BJ (cell line): ENCODE results near the gene DMD. TPM values are rescaled to one million over a fixed set of nuclear protein-coding genes. Genes with fewer than 3 reads are reported as not detected.

Source experiments
- CTCF ChIA-PET: fragments of 350-600 bp; formaldehyde crosslinking; extraction: SDS; loops from one replicate; lab custom pipeline; 2021; ENCODE audit warnings: antibody characterized with exemption, inconsistent platforms; lab: Yijun Ruan, JAX
- POLR2A ChIA-PET: fragments of 300-600 bp; sonication (Branson Sonifier 250); formaldehyde crosslinking; extraction: SDS; loops from one replicate; lab custom pipeline; 2021; ENCODE audit warnings: antibody characterized with exemption; lab: Charles Lee
- DNase-seq: peaks from one replicate; pipeline ENCODE4 v3.0.0-alpha.2; 2011; ENCODE audit warnings: low read depth
- H3K27me3 ChIP-seq: 2 replicates; pipeline ENCODE4 v1.6.0; 2011; ENCODE audit warnings: low read length; ENCODE audit not compliant: control insufficient read depth, insufficient read depth
- H3K36me3 ChIP-seq: 2 replicates; pipeline ENCODE4 v1.5.1; 2011; ENCODE audit warnings: low read length; ENCODE audit not compliant: control insufficient read depth, insufficient read depth
- H3K4me3 ChIP-seq: 2 replicates; pipeline ENCODE4 v1.5.1; 2011; ENCODE audit warnings: low read depth, mild to moderate bottlenecking, control low read depth, low read length
- CTCF ChIP-seq: IDR thresholded peaks from 2 replicates; pipeline ENCODE4 v1.5.1; 2011; ENCODE audit warnings: low read depth, mild to moderate bottlenecking, control low read depth, inconsistent platforms, low read length, moderate library complexity; ENCODE audit not compliant: insufficient read depth
- polyA plus RNA-seq: library from polyadenylated mRNA; depleted of rRNA; stranded (reverse); fragments of >200 nt; gene quantifications from 2 replicates; pipeline ENCODE4 v1.2.3, GENCODE V29; 2011

Gene DMD
- polyA plus RNA-seq, 1 experiment, result 12.5 TPM

- CTCF ChIA-PET, result no interaction called here
- Histone ChIP-seq H3K27me3 (no peaks in the 10 kb centered on the region), H3K4me3 (no peak overlapping the region), H3K36me3 (no peaks in the 10 kb centered on the region)
- DNase-seq, result no peak
- TF ChIP-seq CTCF, result no peak
- POLR2A ChIA-PET, result no interaction called here
These were observed 1184.6 kb downstream of the DMD start for GRCh38 chrX:32026772-32027171.

GRCh38 chrX:32024072-32024471 is 1187.3 kb downstream of the DMD start:
- no peaks in the 10 kb centered on the region for H3K27me3 ChIP-seq
- no peak for TF ChIP-seq CTCF
- DNase-seq, result no peak
- ChIA-PET POLR2A (no interaction called here), CTCF (no interaction called here)
- no peaks in the 10 kb centered on the region for H3K36me3 ChIP-seq
- H3K4me3 ChIP-seq, result no peak overlapping the region

- Histone ChIP-seq H3K27me3 (no peaks in the 10 kb centered on the region), H3K4me3 (no peak overlapping the region), H3K36me3 (no peaks in the 10 kb centered on the region)
- ChIA-PET POLR2A (no interaction called here), CTCF (no interaction called here)
- no peak for DNase-seq
- TF ChIP-seq CTCF, result no peak
These were observed 1195.2 kb downstream of the DMD start for GRCh38 chrX:32016195-32016594.

- TF ChIP-seq CTCF, result no peak
- Histone ChIP-seq H3K27me3 (no peaks in the 10 kb centered on the region), H3K4me3 (no peak overlapping the region), H3K36me3 (no peaks in the 10 kb centered on the region)
- ChIA-PET POLR2A (no interaction called here), CTCF (no interaction called here)
- no peak for DNase-seq
These were observed 1200.4 kb downstream of the DMD start for GRCh38 chrX:32010948-32011347.

GRCh38 chrX:32010212-32010611 is 1201.1 kb downstream of the DMD start:
- CTCF ChIA-PET, result no interaction called here
- POLR2A ChIA-PET, result no interaction called here
- Histone ChIP-seq H3K27me3 (no peaks in the 10 kb centered on the region), H3K4me3 (no peak overlapping the region), H3K36me3 (no peaks in the 10 kb centered on the region)
- DNase-seq, result no peak
- no peak for TF ChIP-seq CTCF
